ENCODE measurements around the gene RASGRP4.
A peak's percentile ranks its signal among the peaks of the same experiment; 100 is the strongest.

Gene RASGRP4

GRCh38 chr19:38399081-38399480, 26.9 kb downstream of the RASGRP4 start:
- CTCF ChIA-PET = interaction anchor here (0.6 to 1.2 kb wide), 3 partner anchors 9 to 238 kb away, joined by 3 read pairs; no protein-coding TSS in a partner anchor
- Histone ChIP-seq H3K4me3 (ENCODE audit: low read depth, low read length) (no peak overlapping the region), H3K27ac (ENCODE audit: extremely low read depth, low read depth, low read length) (no peak overlapping the region), H3K4me1 (ENCODE audit: control insufficient read depth, insufficient read depth, low read length) (peaks cover 10% of the 10 kb centered on the region), H3K36me3 (ENCODE audit: control insufficient read depth in 2 of 2, insufficient read depth in 1 of 2, low read length in 2 of 2) (no peaks in the 10 kb centered on the region; a peak in 1 of 3 replicates), H3K9me3 (ENCODE audit: control insufficient read depth, insufficient read depth, low read depth, low read length) (no peaks in the 10 kb centered on the region)
- POLR2A ChIA-PET = interaction anchor here (0.5 to 1.6 kb wide), 5 partner anchors 10 to 231 kb away, joined by 3 to 8 read pairs (median 4); partner anchors contain the start of genes GGN and PSMD8
- TF ChIP-seq TCF7L2 (IDR thresholded peaks at IDR 0.05; ENCODE audit: borderline replicate concordance, low read depth, low read length) (no peak), ZBTB10 (tag by site-specific recombination; IDR thresholded peaks at IDR 0.05) (0 out of 2 replicates have a peak, but pooled peaks have one; percentile 55), SCRT1 (tag by site-specific recombination; IDR thresholded peaks at IDR 0.05; ENCODE audit: borderline replicate concordance) (no peak), BCL6B (tag by site-specific recombination; IDR thresholded peaks at IDR 0.05) (no peak)

- Histone ChIP-seq H3K4me1 (ENCODE audit: control insufficient read depth, insufficient read depth, low read length) (no peaks in the 10 kb centered on the region), H3K27ac (ENCODE audit: extremely low read depth, low read depth, low read length) (no peak overlapping the region), H3K36me3 (ENCODE audit: control insufficient read depth in 2 of 2, insufficient read depth in 1 of 2, low read length in 2 of 2) (peaks cover 5 to 10% of the 10 kb centered on the region in 2 experiments; a peak in 2 of 3 replicates), H3K9me3 (ENCODE audit: control insufficient read depth, insufficient read depth, low read depth, low read length) (no peaks in the 10 kb centered on the region), H3K4me3 (ENCODE audit: low read depth, low read length) (no peak overlapping the region)
- CTCF ChIA-PET = interaction anchor here (1.1 to 9.2 kb wide), 2 partner anchors 8 to 151 kb away, joined by 3 to 76 read pairs; partner anchors contain the start of gene FAM98C
- POLR2A ChIA-PET = interaction anchor here (0.7 to 2.5 kb wide), 2 partner anchors 8 to 21 kb away, joined by 3 to 7 read pairs; partner anchors contain the start of genes GGN and PSMD8
- no peak for TF ChIP-seq KLF7 (tag by site-specific recombination; IDR thresholded peaks at IDR 0.05; ENCODE audit: borderline replicate concordance)
- TF ChIP-seq ZNF624 (tag by site-specific recombination; IDR thresholded peaks at IDR 0.05) = no peak
- TF ChIP-seq SP2 (tag by site-specific recombination; IDR thresholded peaks at IDR 0.05) = no peak
- TF ChIP-seq ZEB2 (tag by site-specific recombination; IDR thresholded peaks at IDR 0.05) = no peak
- TF ChIP-seq ZNF521 (tag by site-specific recombination; IDR thresholded peaks at IDR 0.05) = no peak
- TF ChIP-seq ZNF2 (tag by site-specific recombination; IDR thresholded peaks at IDR 0.05) = no peak
Observed at GRCh38 chr19:38395381-38396114, 30.5 kb downstream of the RASGRP4 start.

GRCh38 chr19:38394488-38394887, 31.5 kb downstream of the RASGRP4 start:
- Histone ChIP-seq H3K9me3 (ENCODE audit: control insufficient read depth, insufficient read depth, low read depth, low read length) (no peaks in the 10 kb centered on the region), H3K36me3 (ENCODE audit: control insufficient read depth in 2 of 2, insufficient read depth in 1 of 2, low read length in 2 of 2) (peaks cover 5 to 10% of the 10 kb centered on the region in 2 experiments; a peak in 2 of 3 replicates), H3K27ac (ENCODE audit: extremely low read depth, low read depth, low read length) (no peak overlapping the region), H3K4me1 (ENCODE audit: control insufficient read depth, insufficient read depth, low read length) (no peaks in the 10 kb centered on the region; the same call in none of the 2 replicates), H3K4me3 (ENCODE audit: low read depth, low read length) (no peak overlapping the region)
- ChIA-PET POLR2A (interaction anchor here (0.6 to 0.9 kb wide), 3 partner anchors 9 to 637 kb away, joined by 3 to 10 read pairs (median 3); partner anchors contain the start of gene FAM98C), CTCF (interaction anchor here (0.9 to 9.2 kb wide), 3 partner anchors 9 to 324 kb away, joined by 3 to 76 read pairs (median 4); partner anchors contain the start of gene FAM98C)
- TF ChIP-seq KLF10 (tag by site-specific recombination; IDR thresholded peaks at IDR 0.05) (peak; percentile 50; the same call in 1 of the 2 replicates), KLF9 (tag by site-specific recombination; IDR thresholded peaks at IDR 0.05; ENCODE audit: low read depth) (peak; percentile 83), ZNF645 (tag by site-specific recombination; IDR thresholded peaks at IDR 0.05) (no peak)
